DMS79 treated with DMSO at 0.1 percent for 48 hours (cell line): ENCODE results near the gene C1orf167.

Source experiments
- DNase-seq: peaks from one replicate; lab custom pipeline; 2025; lab: John Stamatoyannopoulos, UW

Gene C1orf167

DNA sequence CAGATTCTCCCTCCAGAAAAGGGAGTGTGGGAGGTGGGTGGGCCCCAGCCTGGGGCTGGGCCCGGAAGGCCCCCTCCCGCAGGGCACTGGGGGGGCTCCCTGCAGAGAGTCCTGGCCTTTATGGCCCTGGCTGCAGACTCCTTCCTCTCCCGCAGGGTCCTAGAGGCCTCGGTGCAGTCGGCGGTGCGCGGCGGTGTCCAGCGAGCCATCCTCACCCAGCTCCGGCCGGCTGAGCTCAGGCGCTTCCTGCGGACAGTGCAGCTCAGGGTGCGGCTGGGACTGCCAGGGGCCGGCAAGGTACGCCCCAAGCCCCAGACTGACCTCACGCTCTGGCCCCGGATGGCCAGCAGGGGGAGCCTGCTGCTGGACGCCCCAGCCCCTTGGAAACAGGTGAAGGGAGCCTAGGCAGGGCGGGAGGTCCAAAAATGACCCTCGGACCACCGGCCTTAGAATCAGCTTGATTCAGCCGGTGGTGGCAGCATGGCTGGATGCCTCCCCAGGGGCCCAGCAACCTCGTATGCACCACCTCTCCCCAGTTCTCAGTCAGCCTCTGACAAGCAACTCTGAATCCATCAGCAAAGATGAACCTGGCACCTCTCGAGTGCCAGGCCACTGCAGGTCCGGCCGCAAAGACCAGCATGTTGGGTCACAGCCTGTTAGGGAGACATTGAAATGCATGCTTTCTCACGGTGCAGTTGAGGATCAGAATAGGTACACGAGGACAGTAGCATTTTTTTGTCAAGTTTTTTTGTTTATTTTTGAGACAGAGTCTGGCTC lies 23.2 kb downstream of the C1orf167 start:
- DNase-seq: no peak

DNA sequence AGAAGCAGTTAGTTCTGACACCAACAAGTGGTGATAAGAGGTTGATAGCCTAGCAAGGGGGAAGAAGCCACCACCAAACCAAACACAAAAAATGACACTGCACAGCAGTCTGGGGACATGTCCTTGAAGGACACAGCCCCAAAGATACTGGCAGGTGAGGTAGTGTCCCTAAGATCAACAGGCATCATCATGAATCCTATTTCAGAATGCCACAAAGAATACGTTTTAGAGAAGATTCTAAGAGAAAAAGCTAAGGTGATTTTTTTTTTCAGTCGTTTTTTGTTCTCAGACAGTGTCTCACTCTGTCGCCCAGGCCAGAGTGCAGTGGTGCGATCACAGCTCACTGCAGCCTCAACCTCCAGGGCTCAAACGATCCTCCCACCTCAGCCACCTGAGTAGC lies 24.2 kb downstream of the C1orf167 start:
- no peak for DNase-seq

DNA sequence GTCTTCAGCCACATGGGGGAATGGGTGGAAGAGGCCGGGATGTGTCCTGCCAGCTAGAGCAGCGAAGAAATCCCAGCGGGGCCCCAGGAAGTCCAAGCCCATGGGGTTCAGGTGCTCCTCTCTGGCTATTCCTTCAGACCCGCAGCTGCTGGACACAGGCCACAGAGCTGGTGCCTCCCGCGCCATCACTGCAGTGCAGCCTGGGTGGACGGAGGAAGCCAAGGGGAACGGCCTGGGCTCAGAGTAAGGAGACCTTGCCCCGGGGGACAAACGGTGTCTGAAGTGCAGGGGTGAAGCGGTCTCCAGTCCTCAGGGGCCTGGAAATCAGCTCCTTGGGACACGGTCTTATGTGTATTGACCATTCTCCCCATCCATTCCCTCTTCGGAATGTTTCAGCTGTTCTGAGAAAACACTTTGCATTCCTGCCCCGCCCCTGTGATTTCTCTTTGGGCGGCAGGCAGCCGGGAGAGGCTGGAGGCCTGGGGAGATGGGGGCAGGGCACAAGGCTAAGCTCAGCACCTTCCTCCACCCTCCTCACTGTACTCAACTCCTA lies 25.3 kb downstream of the C1orf167 start:
- DNase-seq: no peak

GRCh38 chr1:11787804-11788436 lies 25.9 kb downstream of the C1orf167 start:
- no peak for DNase-seq

DNA sequence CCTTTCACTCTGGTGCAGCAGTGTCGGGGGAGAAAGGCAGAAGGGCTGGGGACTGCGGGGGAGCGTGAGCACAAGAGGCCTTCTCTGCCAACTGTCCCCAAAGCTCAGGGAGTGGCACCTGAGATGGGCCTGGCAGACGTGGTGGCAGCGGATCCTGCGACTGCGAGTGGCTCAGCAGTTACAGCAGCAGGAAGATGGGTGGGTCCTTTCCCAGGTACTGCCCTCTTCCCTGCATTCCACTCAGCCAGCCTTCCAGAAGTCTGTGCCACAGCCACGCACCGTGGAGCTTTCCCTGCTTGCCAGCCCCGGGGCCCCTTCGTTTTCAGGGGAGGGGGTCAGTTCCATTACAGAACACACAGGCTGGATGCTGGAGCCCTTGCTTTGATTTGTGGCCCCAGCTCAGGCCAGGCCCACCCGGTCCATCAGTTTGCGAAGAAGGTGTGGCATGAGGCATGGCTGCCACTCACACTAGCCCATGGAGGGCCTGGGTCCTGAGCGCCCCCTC lies 26.6 kb downstream of the C1orf167 start:
- no peak for DNase-seq

- DNase-seq: no peak
Measured at GRCh38 chr1:11789126-11790067, 27.4 kb downstream of the C1orf167 start.

DNA sequence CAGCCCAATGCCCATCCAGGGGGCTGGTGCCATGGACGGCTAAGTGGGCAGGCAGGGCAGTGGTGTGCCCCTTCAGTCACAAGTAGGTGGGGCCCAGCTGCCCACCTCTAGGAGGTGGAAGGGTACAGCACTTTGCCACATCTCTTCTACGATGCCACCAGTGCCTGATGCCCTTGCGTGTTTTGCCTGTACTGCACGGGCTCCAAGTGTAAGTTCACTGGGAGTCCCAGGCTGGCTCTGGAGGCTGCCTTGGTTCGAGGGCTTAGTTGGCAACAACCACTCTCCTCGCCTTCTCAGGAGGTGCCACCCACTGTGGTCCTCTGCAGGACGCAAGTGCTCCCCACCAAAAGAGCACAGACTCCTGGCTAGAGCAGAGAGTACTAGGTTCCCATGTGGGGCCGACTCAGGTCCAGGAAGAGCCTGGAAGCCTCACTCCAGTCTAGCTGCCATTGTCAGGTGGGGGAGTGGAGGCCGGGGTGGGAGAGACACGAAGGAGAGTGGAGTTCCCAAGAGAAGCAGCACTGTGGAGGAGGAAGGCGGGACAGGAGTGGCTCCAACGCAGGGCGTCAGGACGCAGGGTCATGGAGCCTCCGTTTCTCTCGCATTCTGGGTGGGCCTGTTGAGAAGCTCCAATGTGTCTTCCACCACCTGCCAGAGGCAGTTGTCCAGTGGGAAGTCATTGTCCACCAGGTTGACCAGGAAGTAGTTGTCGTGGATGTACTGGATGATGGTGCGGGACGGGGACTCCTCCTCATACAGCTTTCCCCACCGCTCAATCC lies 28.3 kb downstream of the C1orf167 start:
- DNase-seq: no peak

DNA sequence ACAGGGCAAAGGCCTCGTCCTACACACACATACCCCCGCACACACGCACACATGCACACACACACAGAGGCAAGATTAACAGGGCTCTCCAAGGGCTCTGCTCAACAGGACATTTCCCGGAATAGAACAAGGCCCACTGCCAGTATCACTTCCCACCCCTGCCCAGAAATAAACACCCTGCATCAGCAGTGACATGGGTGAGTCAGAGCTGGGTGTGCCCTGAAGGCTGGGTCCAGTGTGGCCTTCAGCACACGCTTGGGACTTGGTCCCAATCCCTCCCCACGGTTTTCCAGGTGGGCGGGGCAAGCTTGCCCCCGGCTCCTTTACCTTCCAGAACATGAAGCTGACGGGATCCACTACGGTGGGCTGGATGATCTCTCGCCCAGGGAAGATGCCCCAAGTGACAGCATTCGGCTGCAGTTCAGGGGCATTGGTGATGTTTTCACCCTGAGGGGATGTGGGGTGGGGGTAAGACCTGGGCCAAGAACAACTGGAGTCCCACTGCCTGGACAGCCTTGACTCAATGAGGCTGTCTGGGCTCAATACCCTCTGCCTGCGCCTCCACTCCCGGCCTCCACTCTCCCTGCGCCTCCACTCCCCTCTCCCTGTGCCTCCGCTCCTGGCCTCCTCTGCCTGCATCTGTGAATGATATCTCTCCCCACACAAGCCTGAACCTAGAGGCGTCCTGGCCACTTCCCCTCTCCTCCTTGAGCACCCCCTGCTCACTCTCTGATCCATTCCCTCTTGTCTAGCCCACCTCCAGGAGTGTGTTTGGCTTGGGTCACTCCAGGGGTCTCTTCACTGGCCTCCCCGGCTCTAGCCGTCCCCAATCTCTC lies 29.1 kb downstream of the C1orf167 start:
- DNase-seq: no peak

DNA sequence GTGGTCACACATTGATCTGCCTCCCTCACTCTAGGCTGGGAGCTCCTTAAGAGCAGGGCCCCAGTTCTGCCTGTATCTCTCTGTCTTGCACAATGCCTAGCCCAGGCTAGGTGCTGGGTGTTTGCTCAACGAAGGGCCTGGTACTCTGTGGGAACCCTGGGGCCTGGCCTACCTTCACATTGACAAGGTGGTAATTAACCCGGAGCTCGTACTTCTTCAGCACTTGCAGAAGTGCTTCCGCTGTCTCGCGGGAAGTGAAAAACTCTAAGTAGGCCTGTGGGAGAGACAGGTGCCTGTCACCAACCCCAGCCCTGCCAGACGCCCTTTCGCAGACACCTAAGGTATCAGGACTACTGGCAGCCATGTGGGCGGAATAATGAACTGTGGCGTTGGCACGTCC lies 30.1 kb downstream of the C1orf167 start:
- no peak for DNase-seq

GRCh38 chr1:11793819-11794218 lies 31.8 kb downstream of the C1orf167 start:
- DNase-seq: no peak

DNA sequence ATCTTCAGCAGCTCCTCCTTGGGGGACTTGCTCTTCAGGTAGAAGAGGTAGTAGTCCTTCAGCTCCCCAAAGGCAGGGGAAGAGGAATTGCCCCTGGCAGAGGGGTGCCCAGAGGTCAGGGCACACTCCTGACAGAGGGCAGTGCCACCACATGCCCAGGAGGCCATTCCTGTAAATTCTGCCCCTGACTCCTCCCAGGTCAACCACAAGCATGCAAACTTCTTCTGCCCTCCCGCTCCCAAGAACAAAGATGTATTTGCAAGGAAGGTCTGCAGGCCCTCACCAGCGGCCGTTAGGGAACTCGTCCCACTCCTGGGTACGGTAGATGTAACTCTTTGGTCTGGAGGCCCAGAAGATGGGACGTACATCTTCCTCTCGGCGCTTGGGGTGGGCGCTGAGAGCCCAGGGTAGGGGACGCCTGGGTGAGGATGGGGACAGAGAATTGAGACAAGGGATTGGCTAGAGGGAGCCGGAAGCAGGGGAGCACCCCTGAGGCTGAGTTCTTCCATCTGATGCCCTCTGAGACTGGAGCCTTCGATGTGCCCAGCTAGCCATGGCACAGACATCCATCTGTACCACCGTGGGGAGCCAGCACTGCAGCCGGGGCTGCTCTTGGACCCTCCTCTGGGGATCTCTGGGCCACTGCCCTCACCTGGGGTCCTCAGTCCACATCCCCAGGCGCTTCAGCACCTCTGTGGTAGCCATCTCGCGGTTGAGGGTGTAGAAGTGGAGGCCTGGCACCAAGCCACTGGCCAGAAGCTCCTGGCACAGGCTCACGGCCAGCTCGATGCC lies 32.6 kb downstream of the C1orf167 start:
- DNase-seq: no peak

DNA sequence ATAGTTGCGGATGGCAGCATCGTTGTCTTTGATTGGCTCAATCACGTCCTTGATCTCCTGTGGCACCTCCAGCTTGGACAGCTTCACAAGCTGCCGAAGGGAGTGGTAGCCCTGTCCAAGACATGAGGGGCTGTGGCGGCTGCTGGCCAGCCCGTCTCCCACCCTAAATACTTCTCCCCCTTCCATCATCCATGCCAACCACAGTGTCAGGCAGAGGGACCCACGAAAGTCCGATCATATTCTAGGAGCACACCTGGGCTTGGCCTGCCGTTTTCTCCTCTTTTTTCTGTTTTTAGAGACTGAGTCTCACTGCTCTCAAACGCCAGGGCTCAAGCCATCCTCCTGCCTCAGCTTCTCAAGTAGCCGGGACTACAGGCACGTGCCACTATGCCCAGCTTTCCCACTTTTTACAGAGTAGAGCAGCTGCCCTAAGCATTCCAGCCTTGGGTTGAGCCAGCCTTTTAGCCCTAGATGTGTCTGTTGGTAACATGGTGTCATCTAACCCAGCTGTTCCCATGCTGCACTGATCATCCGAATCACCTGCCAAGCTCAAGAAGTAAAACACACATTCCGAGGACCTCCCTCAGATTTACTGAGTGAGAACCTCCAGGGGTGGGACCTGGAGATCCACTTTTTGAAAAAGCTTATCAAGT lies 33.4 kb downstream of the C1orf167 start:
- DNase-seq: no peak

GRCh38 chr1:11796036-11796828 lies 34.2 kb downstream of the C1orf167 start:
- no peak for DNase-seq

GRCh38 chr1:11797525-11798216 lies 35.7 kb downstream of the C1orf167 start:
- no peak for DNase-seq

GRCh38 chr1:11799099-11799498 lies 37.1 kb downstream of the C1orf167 start:
- no peak for DNase-seq

- no peak for DNase-seq
Measured at GRCh38 chr1:11799896-11800295, 37.9 kb downstream of the C1orf167 start.

GRCh38 chr1:11800391-11800755 lies 38.4 kb downstream of the C1orf167 start:
- DNase-seq: no peak
